Stimulated activated CD4-positive, alpha-beta T cell treated with anti-CD3 and anti-CD28 coated beads, TNF-alpha, amount 100 ng/mL, for 48 hours (primary cell): ENCODE results near the gene ZNF416.
A peak's percentile ranks its signal among the peaks of the same experiment; 100 is the strongest.

Experiments used
- DNase-seq, 3 donors: peaks; one replicate each; pipeline ENCODE4 v3.0.0-alpha.2; 2020; ENCODE audit warnings: low read depth in 3 of 3

Gene ZNF416

GRCh38 chr19:57578487-57579205 is at the start of gene ZNF416:
Gene ZNF416, minus strand, starts transcription at chr19:57578911. Its CDS starts 207 bp downstream, at chr19:57578704.
- peak; percentile 89 to 94 (median 91) for DNase-seq

- no peak for DNase-seq
These were observed 44.4 kb upstream of the ZNF416 start for GRCh38 chr19:57623091-57623490.

GRCh38 chr19:57620673-57621348 is 42.1 kb upstream of the ZNF416 start:
- no peak for DNase-seq

GRCh38 chr19:57615346-57615745 is 36.6 kb upstream of the ZNF416 start:
- DNase-seq = no peak

GRCh38 chr19:57613941-57614743 is 35.4 kb upstream of the ZNF416 start, which contains the start of gene ZNF134:
Gene ZNF134, plus strand, starts transcription at chr19:57614242. Its CDS starts 5,227 bp downstream, at chr19:57619469.
- DNase-seq = peak; percentile 78 to 84 (median 82)

- DNase-seq = no peak
These were observed 32.4 kb upstream of the ZNF416 start for GRCh38 chr19:57611113-57611512.

GRCh38 chr19:57606931-57607330 is 28.2 kb upstream of the ZNF416 start:
- DNase-seq = no peak

- DNase-seq = peak; percentile 82 to 83 (median 82)
These were observed 21.2 kb upstream of the ZNF416 start, which contains the start of gene ZNF530 for GRCh38 chr19:57599761-57600383. Gene ZNF530, plus strand, starts transcription at chr19:57599885. Its CDS starts 4,461 bp downstream, at chr19:57604346.

- no peak for DNase-seq
These were observed 20.7 kb upstream of the ZNF416 start for GRCh38 chr19:57599377-57599760.

GRCh38 chr19:57587529-57587928 is 8.8 kb upstream of the ZNF416 start:
- no peak for DNase-seq

GRCh38 chr19:57583521-57584416 is 5.1 kb upstream of the ZNF416 start, which contains the start of gene ZIK1:
Gene ZIK1, plus strand, starts transcription at chr19:57584145. Its CDS starts 212 bp downstream, at chr19:57584357.
- DNase-seq = peak; percentile 63 to 78 (median 66)

- no peak for DNase-seq
These were observed 4.4 kb upstream of the ZNF416 start for GRCh38 chr19:57583104-57583520.

GRCh38 chr19:57576661-57577060 is 2.0 kb downstream of the ZNF416 start:
- DNase-seq = no peak

GRCh38 chr19:57572415-57572947 is 6.2 kb downstream of the ZNF416 start:
- no peak for DNase-seq

GRCh38 chr19:57570707-57571106 is 8.0 kb downstream of the ZNF416 start:
- no peak for DNase-seq

- no peak for DNase-seq
These were observed 12.1 kb downstream of the ZNF416 start for GRCh38 chr19:57566396-57567265.

- DNase-seq = no peak
These were observed 15.2 kb downstream of the ZNF416 start for GRCh38 chr19:57563547-57563946.

- no peak for DNase-seq
These were observed 18.6 kb downstream of the ZNF416 start for GRCh38 chr19:57560049-57560491.

- DNase-seq = peak; percentile 74 to 82 (median 79)
These were observed 19.2 kb downstream of the ZNF416 start, which contains the start of gene ZNF550 for GRCh38 chr19:57559404-57560025. Gene ZNF550, minus strand, starts transcription at chr19:57559863. Its CDS starts 181 bp downstream, at chr19:57559682.
